HepG2 (cell line): Measurements from ENCODE around the gene ANKRD13D. TPM values are rescaled to one million over a fixed set of nuclear protein-coding genes. Genes with fewer than 3 reads are reported as not detected.

Experiments used
- ARID4A ChIP-seq: sonication (generic); formaldehyde crosslinking; IDR thresholded peaks from 2 replicates; pipeline ENCODE4 v1.5.0; 2020; ENCODE audit warnings: mild to moderate bottlenecking, missing genetic modification reagents, borderline replicate concordance
- FOXA1 ChIP-seq, 2 experiments: fragments of 450-650 bp in 1 of 2; sonication (generic) in 1 of 2; formaldehyde crosslinking in 1 of 2; IDR thresholded peaks; 2 replicates each; pipeline versions ENCODE4 v1.4.0 to v1.6.1; 2016 to 2020; ENCODE audit warnings: missing genetic modification reagents in 1 of 2
- GATAD1 ChIP-seq: IDR thresholded peaks from 2 replicates; pipeline ENCODE4 v1.6.1; 2016; ENCODE audit warnings: missing genetic modification reagents, missing compliant biosample characterization
- HDAC2 ChIP-seq: sonication (generic); formaldehyde crosslinking; IDR thresholded peaks from 2 replicates; pipeline ENCODE4 v1.4.0; 2020; ENCODE audit warnings: missing genetic modification reagents
- HNRNPH1 ChIP-seq: fragments of 200-400 bp; formaldehyde crosslinking; optimal IDR thresholded peaks from 2 replicates; pipeline ENCODE3; 2017; ENCODE audit warnings: mild to moderate bottlenecking, low read depth, low read length
- MAX ChIP-seq: IDR thresholded peaks from 2 replicates; pipeline ENCODE4 v1.6.1; 2012; ENCODE audit warnings: inconsistent platforms
- POLR2G ChIP-seq: fragments of 200-400 bp; formaldehyde crosslinking; IDR thresholded peaks from 2 replicates; pipeline ENCODE4 v1.6.1; 2018; ENCODE audit warnings: mild to moderate bottlenecking, low read depth, low read length, moderate library complexity
- SMARCE1 ChIP-seq: fragments of 450-650 bp; IDR thresholded peaks from 2 replicates; pipeline ENCODE4 v1.6.1; 2017; ENCODE audit warnings: borderline replicate concordance
- TCF12 ChIP-seq, 2 experiments: fragments of 450-650 bp in 1 of 2; sonication (generic) in 1 of 2; formaldehyde crosslinking in 1 of 2; IDR thresholded peaks; 2 replicates each; pipeline versions ENCODE4 v1.6.1 to v1.8.0; 2017 to 2022; ENCODE audit warnings: antibody characterized with exemption in 1 of 2, mild to moderate bottlenecking in 1 of 2, missing genetic modification reagents in 1 of 2, moderate library complexity in 1 of 2
- ZBED4 ChIP-seq: sonication (generic); formaldehyde crosslinking; IDR thresholded peaks from 2 replicates; pipeline ENCODE4 v1.4.0; 2020; ENCODE audit warnings: missing genetic modification reagents, borderline replicate concordance
- ZBTB42 ChIP-seq: sonication (generic); formaldehyde crosslinking; IDR thresholded peaks from 2 replicates; pipeline ENCODE4 v1.5.0; 2020; ENCODE audit warnings: mild to moderate bottlenecking, missing genetic modification reagents
- ZC3H4 ChIP-seq: sonication (generic); formaldehyde crosslinking; IDR thresholded peaks from 2 replicates; pipeline ENCODE4 v1.4.0; 2020; ENCODE audit warnings: missing genetic modification reagents, borderline replicate concordance
- ZGPAT ChIP-seq: IDR thresholded peaks from 2 replicates; pipeline ENCODE4 v1.6.1; 2016; ENCODE audit warnings: mild to moderate bottlenecking
- ZNF101 ChIP-seq: sonication (generic); formaldehyde crosslinking; IDR thresholded peaks from 2 replicates; pipeline ENCODE4 v1.4.0; 2020; ENCODE audit warnings: mild to moderate bottlenecking, low read depth, missing genetic modification reagents, borderline replicate concordance
- ZNF484 ChIP-seq: sonication (generic); formaldehyde crosslinking; IDR thresholded peaks from 2 replicates; pipeline ENCODE4 v1.5.1; 2020; ENCODE audit warnings: mild to moderate bottlenecking, low read depth, missing genetic modification reagents, borderline replicate concordance
- ZSCAN20 ChIP-seq: sonication (generic); formaldehyde crosslinking; IDR thresholded peaks from 2 replicates; pipeline ENCODE4 v1.4.0; 2020; ENCODE audit warnings: missing genetic modification reagents, mild to moderate bottlenecking, borderline replicate concordance
- polyA plus RNA-seq, 8 experiments: library from polyadenylated mRNA; depleted of rRNA in 3 of 8; stranded (reverse) in 7 of 8; unstranded in 1 of 8; fragments of >200 nt; fragmentation: Illumina TruSeq in 4 of 8; extraction: Trizol in 4 of 8; gene quantifications; 2 replicates each; pipeline versions ENCODE4 v1.2.1 to v1.2.3, GENCODE V29; 2011 to 2016; ENCODE audit warnings: low read depth in 4 of 8, missing spikeins in 1 of 8, mixed read lengths in 1 of 8; ENCODE audit not compliant: insufficient read depth in 1 of 8
- total RNA-seq, 5 experiments: library from RNA; depleted of rRNA; stranded (reverse); fragments of >200 nt; fragmentation: Illumina TruSeq; extraction: Trizol; gene quantifications; 2 replicates each; pipeline ENCODE4 v1.2.3, GENCODE V29; 2016; ENCODE audit warnings: low read depth in 1 of 5

Gene ANKRD13D
- total and polyA plus RNA-seq, 2 of the 13 experiments (the other 11 are each of a cell fraction or from before 2014, with no cell fraction given), result 18.6 to 27.3 TPM

- TF ChIP-seq TCF12 (IDR thresholded peaks at IDR 0.05), result no peak
- TF ChIP-seq TCF12 (CRISPR knock-in tag; IDR thresholded peaks at IDR 0.05), result no peak
- TF ChIP-seq ZNF101 (CRISPR knock-in tag), result no peak
- TF ChIP-seq ZBED4 (CRISPR knock-in tag), result 0 out of 2 replicates have a peak, but pooled peaks have one; percentile 19
- no peak for TF ChIP-seq POLR2G
- TF ChIP-seq ZGPAT (CRISPR knock-in tag), result 0 out of 2 replicates have a peak, but pooled peaks have one; percentile 47
- TF ChIP-seq ZSCAN20, result no peak
- TF ChIP-seq HNRNPH1, result no peak
- no peak for TF ChIP-seq SMARCE1
- no peak for TF ChIP-seq ZNF484 (CRISPR knock-in tag)
- TF ChIP-seq GATAD1, result peak; percentile 62; the same call in 1 of the 2 replicates
- no peak for TF ChIP-seq FOXA1 (IDR thresholded peaks at IDR 0.05)
- TF ChIP-seq FOXA1 (CRISPR knock-in tag; IDR thresholded peaks at IDR 0.05), result no peak
- peak; percentile 38; the same call in 1 of the 2 replicates for TF ChIP-seq ARID4A (CRISPR knock-in tag)
- no peak for TF ChIP-seq MAX
- peak; percentile 40; the same call in 1 of the 2 replicates for TF ChIP-seq HDAC2
- no peak for TF ChIP-seq ZC3H4
- TF ChIP-seq ZBTB42, result no peak
These were observed 26.1 kb upstream of the ANKRD13D start (continued) for GRCh38 chr11:67262731-67263675.
